Measurements from ENCODE around the gene RASA3. TPM values are rescaled to one million over a fixed set of nuclear protein-coding genes. Genes with fewer than 3 reads are reported as not detected.
"Not testable (repeated sequence)": the region's sequence is repeated elsewhere in the genome, so short reads cannot be mapped to it uniquely, and the experiment has no call there.

RASA3 gene
- total RNA-seq, 1 experiment from 2014 or later = 10.0 TPM

GRCh38 chr13:114099918-114100445 is 32.4 kb downstream of the RASA3 start:
- Histone ChIP-seq H3K9me3 (ENCODE audit: insufficient read depth, low read depth) (no peaks in the 10 kb centered on the region; the same call in 1 of the 2 replicates), H3K27me3 (ENCODE audit: insufficient read depth, low read depth) (no peaks in the 10 kb centered on the region), H3K27ac (no peak overlapping the region), H3K4me1 (replicated peaks; ENCODE audit: insufficient read depth) (no peaks in the 10 kb centered on the region), H3K36me3 (ENCODE audit: low read depth) (no peaks in the 10 kb centered on the region), H4K20me1 (ENCODE audit: insufficient read depth) (no peaks in the 10 kb centered on the region), H3K9me2 (ENCODE audit: insufficient read depth) (no peaks in the 10 kb centered on the region), H3K4me3 (no peak overlapping the region), H2AFZ (no peak overlapping the region), H3K79me2 (ENCODE audit: low read depth) (no peaks in the 10 kb centered on the region), H3K4me2 (no peak overlapping the region), H3F3A (ENCODE audit: insufficient read depth, low read depth) (peaks cover 15% of the 10 kb centered on the region; the same call in 1 of the 2 replicates)
- POLR2A ChIA-PET (ENCODE audit: unreplicated experiment) = interaction anchor here (0.5 kb wide), 1 partner anchor 33 kb away, joined by 3 read pairs; no protein-coding TSS in a partner anchor
- CTCF ChIA-PET = no interaction called here
- intact Hi-C loops (cut with micrococcal nuclease; ENCODE audit: unreplicated experiment) = no loop called here
- no peak for DNase-seq
- no TSS peak for BruUV-seq (replicated peaks)
- no peak for TF ChIP-seq EZH2 (IDR thresholded peaks at IDR 0.05; ENCODE audit: low read depth)
- no peak for TF ChIP-seq CTCF (conservative IDR thresholded peaks at IDR 0.05)

GRCh38 chr13:114099191-114099590 is 33.2 kb downstream of the RASA3 start:
- BruUV-seq (replicated peaks) = no TSS peak
- no peaks in the 10 kb centered on the region for H4K20me1 ChIP-seq (ENCODE audit: insufficient read depth)
- H2AFZ ChIP-seq = no peak overlapping the region
- peaks cover 15% of the 10 kb centered on the region; the same call in 1 of the 2 replicates for H3F3A ChIP-seq (ENCODE audit: insufficient read depth, low read depth)
- H3K4me1 ChIP-seq (replicated peaks; ENCODE audit: insufficient read depth) = no peaks in the 10 kb centered on the region
- no peak overlapping the region for H3K4me3 ChIP-seq
- H3K27ac ChIP-seq = no peak overlapping the region
- CTCF ChIA-PET = no interaction called here
- POLR2A ChIA-PET (ENCODE audit: unreplicated experiment) = interaction anchor here (0.6 kb wide), 2 partner anchors 33 to 78 kb away, joined by 7 to 20 read pairs; no protein-coding TSS in a partner anchor
- no peaks in the 10 kb centered on the region for H3K27me3 ChIP-seq (ENCODE audit: insufficient read depth, low read depth)
- peak; percentile 64 to 65 for DNase-seq
- no peaks in the 10 kb centered on the region for H3K36me3 ChIP-seq (ENCODE audit: low read depth)
- no peaks in the 10 kb centered on the region for H3K9me2 ChIP-seq (ENCODE audit: insufficient read depth)
- no peak for TF ChIP-seq EZH2 (IDR thresholded peaks at IDR 0.05; ENCODE audit: low read depth)
- no peak for TF ChIP-seq CTCF (conservative IDR thresholded peaks at IDR 0.05)
- H3K79me2 ChIP-seq (ENCODE audit: low read depth) = no peaks in the 10 kb centered on the region
- 0 out of 2 replicates have a peak overlapping the region, but pooled peaks have one; percentile 41 for H3K4me2 ChIP-seq
- intact Hi-C loops (cut with micrococcal nuclease; ENCODE audit: unreplicated experiment) = no loop called here
- H3K9me3 ChIP-seq (ENCODE audit: insufficient read depth, low read depth) = no peaks in the 10 kb centered on the region

- H3K79me2 ChIP-seq (ENCODE audit: low read depth); H3K9me3 ChIP-seq (ENCODE audit: insufficient read depth, low read depth); H4K20me1 ChIP-seq (ENCODE audit: insufficient read depth); H3K27ac ChIP-seq; H2AFZ ChIP-seq; H3K36me3 ChIP-seq (ENCODE audit: low read depth); H3K4me1 ChIP-seq (replicated peaks; ENCODE audit: insufficient read depth); CTCF ChIA-PET; intact Hi-C loops (cut with micrococcal nuclease; ENCODE audit: unreplicated experiment); H3K4me2 ChIP-seq; H3K27me3 ChIP-seq (ENCODE audit: insufficient read depth, low read depth); DNase-seq; H3K4me3 ChIP-seq; H3K9me2 ChIP-seq (ENCODE audit: insufficient read depth); BruUV-seq (replicated peaks): not testable (repeated sequence)
- peaks cover 15% of the 10 kb centered on the region; the same call in 1 of the 2 replicates for H3F3A ChIP-seq (ENCODE audit: insufficient read depth, low read depth)
- POLR2A ChIA-PET (ENCODE audit: unreplicated experiment) = interaction anchor here (0.6 kb wide), 2 partner anchors 33 to 77 kb away, joined by 7 to 20 read pairs; no protein-coding TSS in a partner anchor
Observed at GRCh38 chr13:114098689-114099056, 33.8 kb downstream of the RASA3 start.
